ENCODE results near the gene PABPN1L.
"Not testable (repeated sequence)": the region's sequence is repeated elsewhere in the genome, so short reads cannot be mapped to it uniquely, and the experiment has no call there.

Gene PABPN1L

DNA sequence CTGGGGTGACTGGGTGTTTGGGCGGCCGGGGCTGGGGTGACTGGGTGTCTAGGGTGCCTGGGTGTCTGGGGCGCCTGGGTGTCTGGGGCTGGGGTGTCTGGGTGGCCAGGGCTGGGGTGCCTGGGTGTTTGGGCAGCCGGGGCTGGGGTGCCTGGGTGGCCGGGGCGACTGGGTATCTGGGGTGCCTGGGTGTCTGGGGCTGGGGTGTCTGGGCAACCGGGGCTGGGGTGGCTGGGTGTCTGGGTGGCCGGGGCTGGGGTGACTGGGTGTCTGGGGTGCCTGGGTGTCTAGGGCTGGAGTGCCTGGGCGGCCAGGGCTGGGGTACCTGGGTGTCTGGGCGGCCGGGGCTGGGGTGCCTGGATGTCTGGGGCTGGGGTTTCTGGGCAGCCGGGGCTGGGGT is 41.3 kb downstream of the PABPN1L start:
- DNase-seq, result no peak

- no peak for DNase-seq
These were observed 42.0 kb downstream of the PABPN1L start for GRCh38 chr16:88824256-88825077.

DNA sequence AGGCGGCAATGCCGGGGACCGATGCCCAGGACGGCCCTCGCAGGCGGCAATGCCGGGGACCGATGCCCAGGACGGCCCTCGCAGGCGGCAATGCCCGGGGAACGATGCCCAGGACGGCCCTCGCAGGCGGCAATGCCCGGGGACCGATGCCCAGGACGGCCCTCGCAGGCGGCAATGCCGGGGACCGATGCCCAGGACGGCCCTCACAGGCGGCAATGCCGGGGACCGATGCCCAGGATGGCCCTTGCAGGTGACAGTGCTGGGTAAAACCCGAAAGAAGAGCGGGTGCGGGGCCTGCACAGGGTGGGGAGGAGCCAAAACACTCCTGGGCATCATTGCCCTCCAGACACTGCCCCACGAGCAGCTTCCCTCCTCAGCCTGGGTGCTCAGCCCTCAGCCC is 42.8 kb downstream of the PABPN1L start:
- DNase-seq, result not testable (repeated sequence)

GRCh38 chr16:88822281-88823040 is 44.0 kb downstream of the PABPN1L start:
- DNase-seq, result no peak

GRCh38 chr16:88821168-88821850 is 45.2 kb downstream of the PABPN1L start:
- DNase-seq, result no peak

DNA sequence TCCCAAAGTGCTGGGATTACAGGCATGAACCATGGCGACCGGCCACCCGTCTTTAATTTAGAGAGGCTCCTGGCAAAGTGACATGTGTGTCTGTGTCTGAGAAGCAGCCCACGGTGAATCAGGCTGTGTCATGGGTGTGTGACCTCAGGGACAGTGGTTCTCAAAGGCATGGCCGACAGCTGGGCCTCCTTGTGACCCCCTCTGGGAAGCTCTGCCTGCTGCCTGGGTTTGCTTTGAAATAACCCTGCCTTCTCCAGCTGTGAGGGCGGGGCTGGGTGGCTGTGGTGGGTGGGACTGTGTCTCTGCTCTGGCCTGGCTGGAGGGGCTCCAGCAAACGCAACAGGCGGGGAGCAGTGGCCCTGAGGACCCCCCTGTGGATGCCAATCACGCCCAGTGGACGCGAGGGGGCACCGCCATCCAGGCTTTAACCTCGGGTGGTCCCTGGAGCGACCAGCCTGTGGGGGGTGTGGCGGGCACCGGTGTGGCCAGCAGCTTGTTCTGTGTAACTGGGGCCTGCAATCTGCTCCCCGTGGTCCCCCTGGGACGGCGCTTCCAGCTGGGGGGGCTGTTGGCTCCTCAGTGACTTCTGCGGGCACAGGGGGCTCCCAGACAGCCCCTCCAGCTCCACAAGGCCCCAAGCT is 46.0 kb downstream of the PABPN1L start:
- no peak for DNase-seq

DNA sequence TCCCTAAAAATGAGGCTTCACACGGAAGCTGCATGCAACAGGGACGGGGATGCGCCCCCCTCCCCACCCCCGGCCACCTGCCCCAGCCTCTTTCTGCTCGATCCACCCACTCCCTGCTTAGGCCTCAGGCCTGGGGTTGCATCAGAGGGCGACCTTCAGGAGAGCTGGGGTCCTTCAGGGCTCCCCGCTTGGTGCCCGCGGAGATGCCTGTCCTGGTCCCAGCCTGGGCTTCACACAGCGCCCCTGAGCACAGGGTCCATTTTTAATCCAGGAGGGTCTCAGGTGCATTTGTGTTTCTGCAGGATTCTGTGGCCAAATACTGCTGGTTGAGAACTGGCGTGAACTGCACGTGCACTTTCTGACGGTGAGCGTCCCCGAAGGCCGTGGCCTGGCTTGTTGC is 47.3 kb downstream of the PABPN1L start:
- no peak for DNase-seq

DNA sequence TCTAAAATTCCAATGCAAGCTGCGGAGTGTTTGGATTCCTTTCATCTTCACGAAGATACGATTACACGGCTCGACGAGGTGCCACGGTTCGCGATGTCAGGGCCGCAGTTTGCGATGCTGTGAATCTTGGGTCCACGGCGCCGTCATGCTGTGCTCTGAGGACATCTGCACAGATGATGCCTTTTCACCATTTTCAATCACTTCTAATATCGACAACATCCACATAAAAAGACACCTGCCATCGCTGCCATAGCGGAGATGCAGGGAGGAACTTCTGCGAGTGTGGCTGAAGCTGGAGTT is 47.9 kb downstream of the PABPN1L start:
- DNase-seq, result no peak

- no peak for DNase-seq
These were observed 48.5 kb downstream of the PABPN1L start for GRCh38 chr16:88817785-88818574.

DNA sequence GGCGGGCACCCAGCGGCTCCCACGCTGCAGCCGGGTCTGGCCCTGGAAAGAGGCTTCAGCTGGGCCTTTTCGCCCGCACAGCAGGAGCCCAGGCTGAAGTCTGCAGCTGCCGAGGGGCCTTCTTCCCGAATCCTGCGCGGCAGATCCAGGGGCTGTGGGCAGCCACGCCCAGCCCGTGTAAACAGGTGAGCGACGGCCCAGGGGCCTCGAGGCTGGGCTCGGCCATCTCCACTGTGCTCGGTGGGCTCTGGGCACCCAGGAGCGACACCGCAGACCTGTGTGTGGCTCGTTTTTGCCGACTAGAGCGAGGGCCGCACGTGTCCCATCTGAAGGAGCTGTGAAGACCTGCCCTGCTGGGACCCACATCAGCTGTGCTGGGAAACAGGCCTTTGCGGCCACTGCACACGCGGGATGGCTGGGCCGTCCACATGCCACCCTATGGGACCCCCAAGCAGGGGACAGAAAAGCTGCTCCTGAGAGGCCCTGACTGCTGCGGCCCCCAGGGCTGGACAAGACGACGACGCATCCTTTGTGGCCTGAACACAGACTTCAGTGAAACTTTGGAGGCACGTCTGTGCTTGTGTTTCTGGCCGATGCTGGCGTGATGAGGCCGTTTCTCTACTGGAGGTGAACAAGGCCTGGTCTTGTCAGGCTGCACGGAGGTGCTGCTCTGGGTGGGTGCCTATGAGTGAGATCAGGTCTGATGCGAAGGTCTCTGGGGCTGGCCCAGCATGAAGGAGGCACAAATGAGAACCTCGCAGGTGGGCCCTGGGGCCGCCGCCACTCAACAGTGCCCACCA is 49.5 kb downstream of the PABPN1L start:
- no peak for DNase-seq

DNA sequence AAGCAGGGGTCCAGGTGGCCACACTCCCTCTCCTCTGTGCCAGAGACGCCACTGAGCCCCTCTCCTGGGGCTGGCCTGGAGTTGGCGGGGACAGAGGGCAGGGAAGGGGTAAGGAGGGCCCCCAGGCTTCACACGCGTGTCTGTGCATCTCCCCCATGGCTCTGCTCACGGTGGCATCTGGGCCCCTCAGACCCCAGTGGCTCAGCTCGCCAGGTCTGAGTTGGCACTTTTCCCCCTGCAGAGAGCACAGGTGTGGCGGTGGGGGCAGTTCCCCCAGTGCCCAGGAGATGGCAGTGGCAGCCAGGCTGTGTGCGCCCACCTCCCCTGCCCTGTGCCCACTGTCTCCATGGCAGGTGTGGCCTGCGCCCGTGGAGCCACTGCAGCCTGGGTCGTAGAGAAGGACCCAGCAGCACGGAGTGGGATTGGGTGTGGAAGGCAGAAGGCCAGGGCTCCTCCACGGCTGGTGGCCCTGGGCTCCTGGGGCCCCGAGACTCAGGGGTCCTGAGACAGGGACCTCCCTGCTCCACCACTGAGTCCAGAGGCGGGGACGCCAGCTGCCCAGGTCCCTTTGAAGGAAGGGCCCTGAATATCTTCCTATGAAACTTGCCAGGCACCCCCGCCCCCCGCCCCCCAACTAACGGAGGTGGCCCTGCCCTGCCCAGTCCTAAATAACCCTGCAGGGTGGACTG is 50.4 kb downstream of the PABPN1L start:
- no peak for DNase-seq

GRCh38 chr16:88815227-88815626 is 51.2 kb downstream of the PABPN1L start:
- no peak for DNase-seq

DNA sequence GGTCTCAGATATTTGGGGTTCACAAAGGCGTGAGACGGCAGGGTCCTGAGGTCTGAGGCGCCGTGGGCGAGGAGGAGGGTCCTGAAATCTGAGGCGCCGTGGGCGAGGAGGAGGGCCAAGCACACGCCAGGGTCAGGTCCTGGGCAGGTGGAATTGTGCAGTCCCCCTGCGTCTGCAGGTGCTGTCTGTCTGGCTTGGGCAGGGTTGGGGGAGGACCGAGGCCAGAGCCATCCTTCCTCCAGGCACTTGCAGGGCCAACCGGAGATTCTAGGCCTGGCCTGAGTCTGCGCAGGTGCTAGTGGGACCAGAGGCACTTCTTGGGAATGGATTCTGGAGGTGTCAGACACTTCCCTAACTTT is 52.3 kb downstream of the PABPN1L start:
- DNase-seq, result no peak
